ENCODE measurements around the gene SDCCAG8.

SDCCAG8 gene

GRCh38 chr1:243323491-243323890 is 67.7 kb downstream of the SDCCAG8 start:
- TF ChIP-seq CTCF (IDR thresholded peaks at IDR 0.05) = no peak

- peak; percentile 85 for TF ChIP-seq CTCF (IDR thresholded peaks at IDR 0.05)
Observed at GRCh38 chr1:243325305-243325890, 69.6 kb downstream of the SDCCAG8 start.

GRCh38 chr1:243332440-243332839 is 76.6 kb downstream of the SDCCAG8 start:
- TF ChIP-seq CTCF (IDR thresholded peaks at IDR 0.05) = no peak

- TF ChIP-seq CTCF (IDR thresholded peaks at IDR 0.05) = no peak
Observed at GRCh38 chr1:243335292-243335691, 79.5 kb downstream of the SDCCAG8 start.

GRCh38 chr1:243336163-243336562 is 80.3 kb downstream of the SDCCAG8 start:
- no peak for TF ChIP-seq CTCF (IDR thresholded peaks at IDR 0.05)

GRCh38 chr1:243341074-243341473 is 85.2 kb downstream of the SDCCAG8 start:
- TF ChIP-seq CTCF (IDR thresholded peaks at IDR 0.05) = no peak

GRCh38 chr1:243343970-243344937 is 88.4 kb downstream of the SDCCAG8 start:
- peak; percentile 65 for TF ChIP-seq CTCF (IDR thresholded peaks at IDR 0.05)
